Uterus (tissue), 4 donors: ENCODE data around the gene PAPSS2. TPM values are rescaled to one million over a fixed set of nuclear protein-coding genes. Genes with fewer than 3 reads are reported as not detected.

Source experiments
- DNase-seq, 2 donors: peaks; one replicate each; pipeline ENCODE4 v3.0.0-alpha.2; 2019 to 2020
- H3K27ac ChIP-seq, 2 donors: fragments of 200-600 bp; sonication (generic); 1 replicate in 1 of 2; 2 replicates in 1 of 2; pipeline ENCODE4 v1.5.1; 2016 to 2018
- H3K27me3 ChIP-seq, 2 donors: fragments of 200-600 bp; sonication (generic); one replicate each; pipeline ENCODE4 v1.5.1; 2018 to 2019; ENCODE audit warnings: control low read depth in 1 of 2
- H3K36me3 ChIP-seq, 2 donors: fragments of 200-600 bp; sonication (generic); one replicate each; pipeline ENCODE4 v1.5.1; 2019; ENCODE audit warnings: control low read depth in 1 of 2
- H3K4me1 ChIP-seq, 2 donors: fragments of 200-600 bp; sonication (generic); one replicate each; pipeline ENCODE4 v1.5.1; 2018 to 2019; ENCODE audit warnings: control low read depth in 1 of 2
- H3K4me3 ChIP-seq, 2 donors: fragments of 200-600 bp; sonication (generic); 1 replicate in 1 of 2; 2 replicates in 1 of 2; pipeline ENCODE4 v1.5.1; 2018 to 2019; ENCODE audit warnings: mild to moderate bottlenecking in 1 of 2
- H3K9me3 ChIP-seq, 2 donors: fragments of 200-600 bp; sonication (generic); one replicate each; pipeline ENCODE4 v1.5.1; 2019; ENCODE audit warnings: control low read depth in 1 of 2
- CTCF ChIP-seq, 4 experiments: fragments of 200-600 bp in 2 of 4; fragments of 450-650 bp in 2 of 4; sonication (generic) in 2 of 4; IDR thresholded peaks; one replicate each; pipeline ENCODE4 v1.5.1; 2016 to 2019; ENCODE audit warnings: antibody characterized with exemption in 4 of 4, mild to moderate bottlenecking in 2 of 4, moderate library complexity in 1 of 4
- POLR2A ChIP-seq, 2 donors: fragments of 450-650 bp; IDR thresholded peaks; one replicate each; pipeline ENCODE4 v1.6.1; 2016; ENCODE audit warnings: antibody characterized with exemption in 2 of 2, mild to moderate bottlenecking in 1 of 2, moderate library complexity in 1 of 2
- intact Hi-C: fragments of 100-400 bp; cut with DNase I; formaldehyde crosslinking; loops from one replicate; pipeline ENCODE4 v1.15.1; 2023; ENCODE audit warnings: low total_unique reads
- total RNA-seq, 4 donors: library from RNA; depleted of rRNA in 3 of 4; stranded (reverse); fragments of >200 nt in 3 of 4; gene quantifications; one replicate each; pipeline versions ENCODE4 v1.1.0 to v1.2.4, GENCODE V29; 2014 to 2023
- donor health status: DM: yes; HTN: yes; CAD: no.

The PAPSS2 gene
- total RNA-seq, 4 donors from 2014 or later = 16.2 to 30.2 (median 22.9) TPM

GRCh38 chr10:87657371-87657770, 2.3 kb upstream of the PAPSS2 start:
- DNase-seq = peak; percentile 42 to 58
- intact Hi-C loops = no loop called here
- Histone ChIP-seq H3K27ac (peak overlapping the region; percentile 34 to 60), H3K27me3 (no peaks in the 10 kb centered on the region), H3K9me3 (no peaks in the 10 kb centered on the region), H3K4me1 (no peaks in the 10 kb centered on the region), H3K36me3 (no peaks in the 10 kb centered on the region), H3K4me3 (no peak overlapping the region)
- TF ChIP-seq POLR2A (IDR thresholded peaks at IDR 0.05) (peak in 1 of 2 donors; percentile 5), CTCF (IDR thresholded peaks at IDR 0.05) (no peak)

- TF ChIP-seq POLR2A (IDR thresholded peaks at IDR 0.05) (no peak), CTCF (IDR thresholded peaks at IDR 0.05) (no peak)
- no peak overlapping the region for H3K4me3 ChIP-seq
- peak overlapping the region; percentile 60 to 72 for H3K27ac ChIP-seq
- H3K27me3 ChIP-seq = no peaks in the 10 kb centered on the region
- no peaks in the 10 kb centered on the region for H3K4me1 ChIP-seq
- no peak for DNase-seq
- intact Hi-C loops = no loop called here
- H3K9me3 ChIP-seq = no peaks in the 10 kb centered on the region
- no peaks in the 10 kb centered on the region for H3K36me3 ChIP-seq
These were observed 1.3 kb upstream of the PAPSS2 start for GRCh38 chr10:87658321-87658795.

- TF ChIP-seq POLR2A (IDR thresholded peaks at IDR 0.05) (no peak), CTCF (IDR thresholded peaks at IDR 0.05) (no peak)
- Histone ChIP-seq H3K4me3 (peak overlapping the region; percentile 41 to 64), H3K27ac (peak overlapping the region; percentile 60 to 72), H3K36me3 (no peaks in the 10 kb centered on the region), H3K4me1 (no peaks in the 10 kb centered on the region), H3K27me3 (no peaks in the 10 kb centered on the region), H3K9me3 (no peaks in the 10 kb centered on the region)
- intact Hi-C loops = no loop called here
- DNase-seq = no peak
These were observed 671 bp upstream of the PAPSS2 start for GRCh38 chr10:87658858-87659555.

GRCh38 chr10:87660484-87661133, 931 bp downstream of the PAPSS2 start:
- Histone ChIP-seq H3K36me3 (no peaks in the 10 kb centered on the region), H3K4me1 (no peaks in the 10 kb centered on the region), H3K9me3 (no peaks in the 10 kb centered on the region), H3K27me3 (no peaks in the 10 kb centered on the region), H3K27ac (peak overlapping the region; percentile 60 to 72), H3K4me3 (peak overlapping the region; percentile 41 to 64)
- DNase-seq = peak; percentile 27 to 28
- intact Hi-C loops = no loop called here
- no peak for TF ChIP-seq POLR2A (IDR thresholded peaks at IDR 0.05)
- TF ChIP-seq CTCF (IDR thresholded peaks at IDR 0.05) = no peak
